Uterus (tissue), 2 donors: ENCODE results near the gene IL32.

Experiments used
- POLR2A ChIP-seq, 2 donors: fragments of 450-650 bp; IDR thresholded peaks; one replicate each; pipeline ENCODE4 v1.6.1; 2016; ENCODE audit warnings: antibody characterized with exemption in 2 of 2, mild to moderate bottlenecking in 1 of 2, moderate library complexity in 1 of 2
- TF ChIP-seq, protein P1 (sequence below), 4 experiments: fragments of 200-600 bp in 2 of 4; fragments of 450-650 bp in 2 of 4; sonication (generic) in 2 of 4; IDR thresholded peaks; one replicate each; pipeline ENCODE4 v1.5.1; 2016 to 2019; ENCODE audit warnings: antibody characterized with exemption in 4 of 4, mild to moderate bottlenecking in 2 of 4, moderate library complexity in 1 of 4

DNA sequence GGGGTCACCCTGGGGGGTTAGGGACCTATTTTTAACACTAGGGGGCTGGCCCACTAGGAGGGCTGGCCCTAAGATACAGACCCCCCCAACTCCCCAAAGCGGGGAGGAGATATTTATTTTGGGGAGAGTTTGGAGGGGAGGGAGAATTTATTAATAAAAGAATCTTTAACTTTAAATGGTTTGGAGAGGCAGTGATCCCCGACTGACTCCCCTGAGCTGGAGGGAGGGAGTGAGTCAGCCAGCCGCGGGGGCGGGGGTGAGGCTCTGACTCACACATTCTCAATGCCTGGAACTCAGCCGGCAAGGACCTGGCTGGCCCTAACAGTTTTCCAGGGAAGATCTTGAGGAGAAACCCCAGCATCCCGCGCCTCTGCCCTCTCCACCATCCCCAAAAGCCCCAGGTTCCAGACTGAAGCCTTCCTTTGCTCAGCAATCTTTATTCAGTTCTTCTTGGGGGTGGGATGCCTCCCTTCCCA, 43.2 kb upstream of the IL32 start:
- TF ChIP-seq POLR2A (IDR thresholded peaks at IDR 0.05), result peak in 1 of 2 donors; percentile 25
- TF ChIP-seq, protein P1, sequence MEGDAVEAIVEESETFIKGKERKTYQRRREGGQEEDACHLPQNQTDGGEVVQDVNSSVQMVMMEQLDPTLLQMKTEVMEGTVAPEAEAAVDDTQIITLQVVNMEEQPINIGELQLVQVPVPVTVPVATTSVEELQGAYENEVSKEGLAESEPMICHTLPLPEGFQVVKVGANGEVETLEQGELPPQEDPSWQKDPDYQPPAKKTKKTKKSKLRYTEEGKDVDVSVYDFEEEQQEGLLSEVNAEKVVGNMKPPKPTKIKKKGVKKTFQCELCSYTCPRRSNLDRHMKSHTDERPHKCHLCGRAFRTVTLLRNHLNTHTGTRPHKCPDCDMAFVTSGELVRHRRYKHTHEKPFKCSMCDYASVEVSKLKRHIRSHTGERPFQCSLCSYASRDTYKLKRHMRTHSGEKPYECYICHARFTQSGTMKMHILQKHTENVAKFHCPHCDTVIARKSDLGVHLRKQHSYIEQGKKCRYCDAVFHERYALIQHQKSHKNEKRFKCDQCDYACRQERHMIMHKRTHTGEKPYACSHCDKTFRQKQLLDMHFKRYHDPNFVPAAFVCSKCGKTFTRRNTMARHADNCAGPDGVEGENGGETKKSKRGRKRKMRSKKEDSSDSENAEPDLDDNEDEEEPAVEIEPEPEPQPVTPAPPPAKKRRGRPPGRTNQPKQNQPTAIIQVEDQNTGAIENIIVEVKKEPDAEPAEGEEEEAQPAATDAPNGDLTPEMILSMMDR (IDR thresholded peaks at IDR 0.05), result no peak
